Caco-2 (cell line): Measurements from ENCODE around the gene POLR3G. TPM values are rescaled to one million over a fixed set of nuclear protein-coding genes. Genes with fewer than 3 reads are reported as not detected.

Source experiments
- BruUV-seq: library from RNA; stranded (reverse); fragments of 400-500 nt; replicated peaks from 2 replicates; lab custom pipeline; 2021; lab: Mats Ljungman, UMichigan
- CTCF ChIA-PET: fragments of 300-600 bp; sonication (Branson Sonifier 250); formaldehyde crosslinking; loops from one replicate; lab custom pipeline; 2022; ENCODE audit warnings: antibody characterized with exemption; lab: Charles Lee
- POLR2A ChIA-PET: fragments of 300-600 bp; sonication (Branson Sonifier 250); formaldehyde crosslinking; loops from one replicate; lab custom pipeline; 2022; ENCODE audit warnings: antibody characterized with exemption; lab: Charles Lee
- DNase-seq, 2 experiments: peaks; one replicate each; pipeline versions ENCODE4 v3.0.0 to v3.0.0-alpha.2; 2020 to 2022
- H3K27me3 ChIP-seq: replicated peaks from 2 replicates; pipeline ENCODE4 v1.6.0; 2011; ENCODE audit warnings: low read length; ENCODE audit not compliant: control insufficient read depth, insufficient read depth
- H3K36me3 ChIP-seq: 2 replicates; pipeline ENCODE4 v1.5.1; 2011; ENCODE audit warnings: low read length; ENCODE audit not compliant: control insufficient read depth, insufficient read depth
- H3K4me1 ChIP-seq: fragments of 250-450 bp; sonication (Bioruptor Pico); 2 replicates; pipeline ENCODE4 v1.5.1; 2020; ENCODE audit warnings: mild to moderate bottlenecking
- H3K4me3 ChIP-seq: 2 replicates; pipeline ENCODE4 v1.5.1; 2011; ENCODE audit warnings: low read depth, mild to moderate bottlenecking, control low read depth, low read length
- H3K9me3 ChIP-seq: fragments of 250-450 bp; sonication (Bioruptor Pico); 2 replicates; pipeline ENCODE4 v1.5.1; 2020; ENCODE audit warnings: mild to moderate bottlenecking, moderate library complexity
- H3K27ac Mint-ChIP-seq: one replicate; pipeline ENCODE4 v1.8.0; 2022; ENCODE audit warnings: mixed read lengths; ENCODE audit not compliant: unreplicated experiment
- H3K27me3 Mint-ChIP-seq: one replicate; pipeline ENCODE4 v1.8.0; 2022; ENCODE audit warnings: mixed read lengths; ENCODE audit not compliant: insufficient read depth, unreplicated experiment
- H3K36me3 Mint-ChIP-seq: one replicate; pipeline ENCODE4 v1.8.0; 2022; ENCODE audit warnings: mild to moderate bottlenecking, mixed read lengths; ENCODE audit not compliant: insufficient read depth, unreplicated experiment
- H3K4me1 Mint-ChIP-seq: one replicate; pipeline ENCODE4 v1.8.0; 2022; ENCODE audit warnings: low read depth, mixed read lengths; ENCODE audit not compliant: unreplicated experiment
- H3K4me3 Mint-ChIP-seq: one replicate; pipeline ENCODE4 v1.8.0; 2022; ENCODE audit warnings: mild to moderate bottlenecking, moderate library complexity, mixed read lengths; ENCODE audit not compliant: unreplicated experiment
- H3K9me3 Mint-ChIP-seq: one replicate; pipeline ENCODE4 v1.8.0; 2022; ENCODE audit warnings: mixed read lengths; ENCODE audit not compliant: unreplicated experiment
- CTCF ChIP-seq, 2 experiments: fragments of 200-600 bp in 1 of 2; IDR thresholded peaks; 1 replicate in 1 of 2; 2 replicates in 1 of 2; pipeline versions ENCODE4 v1.5.1 to v1.8.0; 2011 to 2022; ENCODE audit warnings: antibody characterized with exemption in 1 of 2, control low read depth in 1 of 2, inconsistent platforms in 1 of 2, low read depth in 1 of 2, low read length in 1 of 2, mild to moderate bottlenecking in 1 of 2, moderate library complexity in 1 of 2; ENCODE audit not compliant: insufficient read depth in 1 of 2, severe bottlenecking in 1 of 2, unreplicated experiment in 1 of 2
- intact Hi-C: fragments of 100-400 bp; cut with micrococcal nuclease; formaldehyde crosslinking; loops from one replicate; pipeline ENCODE4 v1.10.0; 2022; ENCODE audit not compliant: unreplicated experiment
- total RNA-seq: library from RNA; stranded (reverse); gene quantifications from 2 replicates; pipeline ENCODE4 v1.2.3, GENCODE V29; 2022

Gene POLR3G
- total RNA-seq, 1 experiment from 2014 or later: 5.4 TPM

GRCh38 chr5:90488791-90489190 lies 14.1 kb downstream of the POLR3G start:
- Mint-ChIP-seq H3K4me1 (peaks cover 6% of the 10 kb centered on the region), H3K4me3 (no peak overlapping the region), H3K36me3 (no peaks in the 10 kb centered on the region), H3K9me3 (no peaks in the 10 kb centered on the region), H3K27me3 (no peaks in the 10 kb centered on the region), H3K27ac (no peak overlapping the region)
- no peak for TF ChIP-seq CTCF (IDR thresholded peaks at IDR 0.05; ENCODE audit: insufficient read depth in 1 of 2, low read depth in 1 of 2, low read length in 1 of 2, severe bottlenecking in 1 of 2, unreplicated experiment in 1 of 2)
- H3K4me1 ChIP-seq: 0 out of 2 replicates have a peak, but pooled peaks cover 6% of the 10 kb centered on the region
- H3K36me3 ChIP-seq: no peaks in the 10 kb centered on the region
- ChIA-PET CTCF (no interaction called here), POLR2A (no interaction called here)
- no peak overlapping the region for H3K4me3 ChIP-seq
- H3K27me3 ChIP-seq: no peaks in the 10 kb centered on the region
- no peaks in the 10 kb centered on the region for H3K9me3 ChIP-seq
- intact Hi-C loops: no loop called here
- no TSS peak for BruUV-seq
- no peak for DNase-seq

- H3K27me3 Mint-ChIP-seq: no peaks in the 10 kb centered on the region
- H3K36me3 Mint-ChIP-seq: no peaks in the 10 kb centered on the region
- intact Hi-C loops: no loop called here
- no peak overlapping the region for H3K4me3 Mint-ChIP-seq
- CTCF ChIA-PET: no interaction called here
- no TSS peak for BruUV-seq
- DNase-seq: no peak
- no peaks in the 10 kb centered on the region for H3K9me3 Mint-ChIP-seq
- no peaks in the 10 kb centered on the region for H3K4me1 Mint-ChIP-seq
- Histone ChIP-seq H3K27me3 (no peaks in the 10 kb centered on the region), H3K9me3 (no peaks in the 10 kb centered on the region), H3K36me3 (no peaks in the 10 kb centered on the region), H3K4me1 (no peaks in the 10 kb centered on the region), H3K4me3 (no peak overlapping the region)
- TF ChIP-seq CTCF (IDR thresholded peaks at IDR 0.05; ENCODE audit: insufficient read depth in 1 of 2, low read depth in 1 of 2, low read length in 1 of 2, severe bottlenecking in 1 of 2, unreplicated experiment in 1 of 2): no peak
- no peak overlapping the region for H3K27ac Mint-ChIP-seq
- POLR2A ChIA-PET: no interaction called here
These were observed 19.4 kb downstream of the POLR3G start for GRCh38 chr5:90494043-90494442.

DNA sequence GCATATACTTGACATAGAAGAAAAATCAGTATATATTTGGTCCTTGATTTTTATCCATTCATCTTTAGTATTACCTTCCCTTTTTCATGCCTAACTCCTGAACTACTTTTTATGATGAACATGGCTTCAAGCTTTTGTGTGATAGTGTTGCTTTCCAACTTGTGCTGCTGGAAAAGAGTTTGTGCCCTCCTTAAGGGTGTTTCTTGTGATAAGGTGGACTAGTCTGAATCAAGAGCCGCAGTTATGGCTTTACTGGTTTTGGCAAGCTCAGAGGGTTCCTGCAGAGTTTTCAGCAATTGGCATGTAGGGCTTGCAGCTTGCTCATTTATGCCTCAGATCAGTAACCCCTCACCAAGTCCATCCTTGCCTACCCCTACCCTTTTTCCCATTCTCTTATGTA lies 20.5 kb downstream of the POLR3G start:
- Mint-ChIP-seq H3K36me3 (no peaks in the 10 kb centered on the region), H3K4me3 (no peak overlapping the region), H3K27ac (no peak overlapping the region), H3K27me3 (no peaks in the 10 kb centered on the region), H3K4me1 (no peaks in the 10 kb centered on the region), H3K9me3 (no peaks in the 10 kb centered on the region)
- H3K4me1 ChIP-seq: no peaks in the 10 kb centered on the region
- TF ChIP-seq CTCF (IDR thresholded peaks at IDR 0.05; ENCODE audit: insufficient read depth in 1 of 2, low read depth in 1 of 2, low read length in 1 of 2, severe bottlenecking in 1 of 2, unreplicated experiment in 1 of 2): no peak
- ChIA-PET POLR2A (no interaction called here), CTCF (no interaction called here)
- intact Hi-C loops: no loop called here
- no peak overlapping the region for H3K4me3 ChIP-seq
- no peaks in the 10 kb centered on the region for H3K27me3 ChIP-seq
- H3K36me3 ChIP-seq: no peaks in the 10 kb centered on the region
- DNase-seq: no peak
- no peaks in the 10 kb centered on the region for H3K9me3 ChIP-seq
- BruUV-seq: no TSS peak
